Kidney glomerular epithelial cell (primary cell): ENCODE results near the gene ATIC.

Experiments
- DNase-seq: peaks from one replicate; lab custom pipeline; 2025; lab: John Stamatoyannopoulos, UW

ATIC gene

GRCh38 chr2:215361211-215361875, 49.5 kb downstream of the ATIC start:
- DNase-seq = no peak

GRCh38 chr2:215361876-215362561, 50.2 kb downstream of the ATIC start:
- no peak for DNase-seq

DNA sequence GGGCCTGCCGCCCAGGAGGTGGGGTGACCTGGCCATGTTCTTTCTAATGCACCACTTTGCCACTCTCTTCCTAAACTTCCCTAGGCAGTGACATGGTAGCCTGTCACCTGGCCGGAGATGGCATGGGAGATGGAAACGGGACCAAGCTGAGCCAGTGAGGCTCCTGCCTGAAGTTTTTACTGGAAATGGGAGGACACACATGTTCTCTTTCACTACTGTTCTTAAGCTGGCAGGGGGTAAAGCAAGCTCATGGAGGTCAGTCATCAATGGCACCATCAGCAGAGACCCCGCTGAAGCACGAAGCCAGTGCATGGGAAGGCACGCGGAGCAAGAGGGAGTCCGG, 50.7 kb downstream of the ATIC start:
- DNase-seq = no peak

DNA sequence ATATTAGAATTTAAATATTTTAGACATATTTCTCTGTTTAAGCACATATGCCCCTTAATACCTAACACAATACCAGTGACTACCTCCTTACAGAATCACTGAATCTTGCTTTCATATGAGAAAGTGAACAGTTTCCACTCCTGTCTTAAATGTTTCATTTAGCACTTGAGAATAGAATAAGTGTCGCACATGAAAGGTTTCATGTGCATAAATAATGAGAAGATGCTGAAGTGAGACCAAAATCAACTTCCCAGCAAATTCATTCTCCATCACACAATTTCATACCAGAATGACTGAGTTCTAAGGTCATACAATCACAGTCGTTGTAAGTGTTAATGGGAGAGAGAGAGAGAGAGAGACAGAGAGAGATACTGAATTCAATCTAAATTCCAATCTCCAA, 51.2 kb downstream of the ATIC start:
- no peak for DNase-seq

- DNase-seq = no peak
These were observed 51.8 kb downstream of the ATIC start for GRCh38 chr2:215363461-215364156.

- no peak for DNase-seq
These were observed 52.6 kb downstream of the ATIC start for GRCh38 chr2:215364157-215365155.

DNA sequence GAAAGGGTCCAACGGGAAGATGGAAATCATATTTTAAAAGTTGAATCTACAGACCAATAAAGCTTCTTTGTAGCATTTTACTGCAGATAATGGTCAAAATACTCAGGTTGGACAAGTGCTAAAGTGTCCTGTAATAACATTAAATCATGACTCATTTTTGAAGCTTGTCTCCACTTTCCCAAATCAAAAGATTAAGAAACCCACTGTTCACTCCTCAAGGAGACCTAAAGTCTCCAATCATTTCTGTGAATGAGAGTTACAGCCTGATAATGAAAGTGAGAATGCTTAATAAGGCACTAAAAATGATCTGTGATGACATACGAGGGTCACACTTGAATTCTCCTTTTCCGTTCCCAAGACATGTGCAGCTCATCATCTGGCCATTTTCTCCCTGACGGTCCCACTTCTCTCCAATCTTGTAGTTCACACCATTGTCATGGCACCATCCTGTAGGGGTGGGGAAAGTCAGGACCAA, 53.4 kb downstream of the ATIC start:
- no peak for DNase-seq

DNA sequence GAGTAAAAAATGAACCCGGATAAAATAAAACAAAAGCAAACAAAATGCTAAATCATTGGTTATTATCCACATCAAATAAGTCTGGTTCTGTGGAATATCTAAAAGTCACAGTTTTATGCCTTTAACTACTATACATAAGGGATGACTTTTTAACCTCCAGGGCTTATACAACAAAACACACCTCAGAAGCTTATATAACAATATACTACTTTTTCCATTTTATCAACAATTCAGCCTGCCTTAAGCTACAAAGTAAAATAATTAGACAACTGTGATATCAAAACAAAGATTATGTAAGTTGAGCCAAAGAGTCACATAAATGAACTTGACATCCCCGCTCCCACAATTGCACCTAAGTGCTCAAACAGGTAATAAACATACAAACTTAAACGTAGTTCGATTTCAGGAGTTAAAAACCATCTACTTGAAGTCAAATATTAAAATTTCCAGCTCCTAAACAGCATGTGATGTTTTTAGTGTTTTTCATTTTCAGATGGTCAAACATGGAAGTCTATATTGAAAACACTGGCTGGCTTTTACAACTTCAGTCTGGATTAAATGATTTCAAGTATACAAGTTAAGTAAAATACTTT, 54.7 kb downstream of the ATIC start:
- no peak for DNase-seq

- no peak for DNase-seq
These were observed 56.0 kb downstream of the ATIC start for GRCh38 chr2:215367662-215368492.

DNA sequence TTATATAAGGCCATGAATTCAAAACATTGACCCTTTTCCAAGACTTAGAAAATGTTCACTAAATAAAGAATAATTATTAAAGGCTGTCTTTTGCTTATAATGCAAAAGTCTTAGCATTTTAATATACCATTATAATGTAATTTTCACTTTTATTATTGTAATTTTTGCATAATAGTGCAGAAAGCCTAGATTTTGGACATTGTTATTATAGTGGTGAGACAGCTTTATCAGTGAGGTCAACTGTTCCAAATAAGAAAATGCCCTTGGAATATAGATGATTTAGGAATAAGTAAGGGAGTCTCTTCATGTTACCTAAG, 56.6 kb downstream of the ATIC start:
- DNase-seq = no peak

GRCh38 chr2:215369181-215369760, 57.4 kb downstream of the ATIC start:
- DNase-seq = no peak

GRCh38 chr2:215370112-215370965, 58.5 kb downstream of the ATIC start:
- DNase-seq = no peak

GRCh38 chr2:215371915-215372897, 60.3 kb downstream of the ATIC start:
- DNase-seq = no peak

GRCh38 chr2:215372968-215373649, 61.2 kb downstream of the ATIC start:
- DNase-seq = no peak

- no peak for DNase-seq
These were observed 62.1 kb downstream of the ATIC start for GRCh38 chr2:215374002-215374401.

- no peak for DNase-seq
These were observed 63.0 kb downstream of the ATIC start for GRCh38 chr2:215374642-215375466.

DNA sequence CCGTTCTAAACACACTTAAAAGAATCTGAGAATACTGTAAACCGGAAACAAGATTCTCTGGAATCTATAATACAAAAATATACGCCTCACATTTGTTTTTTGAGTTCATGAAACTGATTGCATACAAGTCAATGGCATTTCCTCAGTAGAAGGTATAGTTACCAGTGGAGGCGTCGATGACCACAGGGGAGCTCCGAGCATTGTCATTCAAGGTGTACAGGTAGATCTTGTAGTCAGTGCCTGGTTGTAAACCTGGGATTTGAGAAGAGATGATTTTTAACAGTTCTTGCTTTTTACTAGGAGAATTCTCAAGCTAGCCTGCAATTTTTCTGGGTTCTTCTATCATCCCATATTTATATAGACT, 63.6 kb downstream of the ATIC start:
- no peak for DNase-seq
